LNCAP (cell line): ENCODE results near the gene CCDC157.

Experiments
- TF ChIP-seq, protein P1 (sequence below): fragments of 450-650 bp; IDR thresholded peaks from 2 replicates; pipeline ENCODE4 v1.5.1; 2017; ENCODE audit warnings: mild to moderate bottlenecking

The CCDC157 gene

DNA sequence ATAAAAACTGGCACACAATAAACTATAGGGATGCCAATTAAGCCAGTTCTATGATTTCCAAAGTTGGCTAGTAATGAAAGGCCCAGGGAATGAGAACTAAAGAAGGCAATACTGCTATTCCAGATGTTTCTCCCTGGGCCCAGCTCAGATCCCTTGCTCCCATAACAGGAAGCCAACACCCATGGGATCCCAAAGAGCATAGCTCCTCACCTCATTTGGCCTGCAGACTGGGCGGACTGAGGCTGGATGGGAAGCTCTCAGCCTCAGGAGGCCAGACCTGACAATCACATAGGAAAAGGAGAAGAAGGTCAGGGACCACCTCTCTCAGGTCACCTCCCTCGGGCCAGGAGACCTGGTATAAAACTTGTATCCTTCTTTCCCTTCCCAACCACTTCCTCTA is 35.3 kb upstream of the CCDC157 start:
- TF ChIP-seq, protein P1, sequence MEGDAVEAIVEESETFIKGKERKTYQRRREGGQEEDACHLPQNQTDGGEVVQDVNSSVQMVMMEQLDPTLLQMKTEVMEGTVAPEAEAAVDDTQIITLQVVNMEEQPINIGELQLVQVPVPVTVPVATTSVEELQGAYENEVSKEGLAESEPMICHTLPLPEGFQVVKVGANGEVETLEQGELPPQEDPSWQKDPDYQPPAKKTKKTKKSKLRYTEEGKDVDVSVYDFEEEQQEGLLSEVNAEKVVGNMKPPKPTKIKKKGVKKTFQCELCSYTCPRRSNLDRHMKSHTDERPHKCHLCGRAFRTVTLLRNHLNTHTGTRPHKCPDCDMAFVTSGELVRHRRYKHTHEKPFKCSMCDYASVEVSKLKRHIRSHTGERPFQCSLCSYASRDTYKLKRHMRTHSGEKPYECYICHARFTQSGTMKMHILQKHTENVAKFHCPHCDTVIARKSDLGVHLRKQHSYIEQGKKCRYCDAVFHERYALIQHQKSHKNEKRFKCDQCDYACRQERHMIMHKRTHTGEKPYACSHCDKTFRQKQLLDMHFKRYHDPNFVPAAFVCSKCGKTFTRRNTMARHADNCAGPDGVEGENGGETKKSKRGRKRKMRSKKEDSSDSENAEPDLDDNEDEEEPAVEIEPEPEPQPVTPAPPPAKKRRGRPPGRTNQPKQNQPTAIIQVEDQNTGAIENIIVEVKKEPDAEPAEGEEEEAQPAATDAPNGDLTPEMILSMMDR: no peak

DNA sequence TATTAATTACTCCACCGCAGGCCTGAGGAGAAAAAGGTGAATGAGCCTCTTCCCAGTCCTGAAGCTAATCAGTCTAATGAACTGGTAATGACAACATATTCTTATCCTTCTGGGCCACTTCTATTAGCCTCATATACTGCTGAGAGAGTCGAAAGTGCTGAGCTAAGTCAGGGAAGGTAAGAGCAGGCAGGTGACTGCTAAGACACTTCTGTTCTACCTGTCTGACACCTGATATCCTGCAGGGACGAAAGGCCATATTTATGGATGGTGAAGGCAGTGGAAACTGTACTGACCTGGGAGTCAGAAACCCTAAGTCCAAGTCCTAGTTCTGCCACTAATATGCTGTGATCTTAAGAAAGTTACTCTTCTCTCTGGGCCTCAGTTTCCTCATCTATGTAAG is 33.6 kb upstream of the CCDC157 start:
- TF ChIP-seq, protein P1: no peak

DNA sequence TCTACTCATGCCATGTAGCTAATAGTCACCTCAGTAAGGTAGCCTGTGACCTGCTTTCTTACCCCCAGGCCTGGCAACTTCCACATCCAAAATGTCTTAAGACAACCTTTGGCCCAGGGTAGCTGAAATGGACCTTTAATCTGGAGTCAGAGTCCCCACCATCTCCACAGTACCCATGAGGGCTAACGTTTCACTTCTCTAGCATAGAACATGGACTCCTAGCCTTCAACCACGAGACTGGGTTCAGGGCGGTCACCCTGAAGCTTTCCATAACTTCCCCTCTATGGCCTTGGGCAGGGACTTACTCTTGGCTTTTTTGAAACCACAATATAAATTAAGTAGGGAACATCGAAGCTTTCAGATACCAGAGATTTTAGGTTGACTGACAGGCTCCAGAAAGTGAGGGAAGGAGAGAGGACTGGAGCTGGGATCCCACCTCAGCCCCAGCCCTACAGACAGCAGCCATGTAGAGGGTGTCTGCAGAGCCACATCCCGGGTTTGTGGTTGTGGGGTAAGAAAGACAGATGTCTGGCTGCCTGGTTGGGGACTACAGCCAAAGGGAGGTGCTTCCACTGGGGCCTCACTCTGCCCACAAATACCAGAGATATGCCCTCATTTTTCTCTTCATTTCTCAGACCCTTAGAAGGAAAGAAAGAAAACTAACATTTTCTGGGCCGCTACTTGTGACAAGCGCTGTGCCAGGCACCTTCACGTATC is 32.6 kb upstream of the CCDC157 start:
- TF ChIP-seq, protein P1: no peak

- TF ChIP-seq, protein P1: no peak
Observed at GRCh38 chr22:30325065-30325720, 31.6 kb upstream of the CCDC157 start.

- TF ChIP-seq, protein P1: no peak
Observed at GRCh38 chr22:30325724-30326254, 31.0 kb upstream of the CCDC157 start.

GRCh38 chr22:30326255-30326705 is 30.5 kb upstream of the CCDC157 start:
- TF ChIP-seq, protein P1: no peak

- TF ChIP-seq, protein P1: no peak
Observed at GRCh38 chr22:30326706-30327362, 30.0 kb upstream of the CCDC157 start, which contains the start of gene TBC1D10A. TSS of gene TBC1D10A (minus strand) at chr22:30326941. CDS start at chr22:30326881, 60 bp downstream.
